Spleen (tissue), 11 donors: Measurements from ENCODE around the gene DDX27. TPM values are rescaled to one million over a fixed set of nuclear protein-coding genes. Genes with fewer than 3 reads are reported as not detected.

Experiments used
- DNase-seq: peaks from one replicate; pipeline ENCODE4 v3.0.0-alpha.2; 2020
- H3K27ac ChIP-seq, 8 donors: fragments of 200-600 bp; sonication (generic) in 7 of 8; 1 replicate in 4 of 8; 2 replicates in 4 of 8; pipeline versions ENCODE4 v1.5.0 to v1.8.0; 2016 to 2021; ENCODE audit warnings: inconsistent platforms in 4 of 8, mild to moderate bottlenecking in 4 of 8, moderate library complexity in 1 of 8
- H3K27me3 ChIP-seq, 7 donors: fragments of 200-600 bp; sonication (generic) in 6 of 7; replicated peaks in 1 of 7; 1 replicate in 4 of 7; 2 replicates in 3 of 7; pipeline versions ENCODE4 v1.5.0 to v1.8.0; 2016 to 2021; ENCODE audit warnings: inconsistent platforms in 3 of 7, mild to moderate bottlenecking in 1 of 7
- H3K36me3 ChIP-seq, 6 donors: fragments of 200-600 bp; sonication (generic) in 5 of 6; 1 replicate in 4 of 6; 2 replicates in 2 of 6; pipeline versions ENCODE4 v1.5.0 to v1.8.0; 2016 to 2021; ENCODE audit warnings: inconsistent platforms in 2 of 6
- H3K4me1 ChIP-seq, 6 donors: fragments of 200-600 bp; sonication (generic) in 5 of 6; 1 replicate in 3 of 6; 2 replicates in 3 of 6; pipeline versions ENCODE4 v1.5.0 to v1.8.0; 2016 to 2021; ENCODE audit warnings: inconsistent platforms in 3 of 6
- H3K4me3 ChIP-seq, 8 donors: fragments of 200-600 bp; sonication (generic) in 7 of 8; 1 replicate in 4 of 8; 2 replicates in 4 of 8; pipeline versions ENCODE4 v1.5.0 to v1.8.0; 2016 to 2021; ENCODE audit warnings: inconsistent platforms in 4 of 8, mild to moderate bottlenecking in 4 of 8, moderate library complexity in 2 of 8
- H3K9me3 ChIP-seq, 8 donors: fragments of 200-600 bp; sonication (generic) in 7 of 8; 1 replicate in 4 of 8; 2 replicates in 4 of 8; pipeline versions ENCODE4 v1.5.0 to v1.8.0; 2016 to 2021; ENCODE audit warnings: inconsistent platforms in 4 of 8
- CTCF ChIP-seq, 11 experiments: fragments of 200-600 bp in 7 of 11; fragments of 450-650 bp in 4 of 11; sonication (generic) in 4 of 11; IDR thresholded peaks in 8 of 11; conservative IDR thresholded peaks in 3 of 11; 1 replicate in 7 of 11; 2 replicates in 4 of 11; pipeline versions ENCODE4 v1.4.0 to v1.8.0; 2016 to 2021; ENCODE audit warnings: antibody characterized with exemption in 11 of 11, inconsistent platforms in 4 of 11, mild to moderate bottlenecking in 1 of 11
- POLR2A ChIP-seq, 3 donors: fragments of 450-650 bp; IDR thresholded peaks; one replicate each; pipeline ENCODE4 v1.5.1; 2017; ENCODE audit warnings: antibody characterized with exemption in 3 of 3, mild to moderate bottlenecking in 1 of 3
- POLR2AphosphoS5 ChIP-seq, 3 donors: sonication (generic); formaldehyde crosslinking; IDR thresholded peaks; one replicate each; pipeline ENCODE4 v1.5.1; 2017; ENCODE audit warnings: antibody characterized with exemption in 3 of 3
- WGBS, 5 donors: extraction: QIAGEN DNeasy Blood & Tissue Kit in 3 of 5; methylation state at CpG; one replicate each; pipeline versions ENCODE4 v1.1.5 to v1.1.7; 2013 to 2018; 5-methylcytosine and 5-hydroxymethylcytosine counted together
- intact Hi-C: fragments of 100-400 bp; cut with DNase I; formaldehyde crosslinking; loops from one replicate; pipeline ENCODE4 v1.15.0; 2023; ENCODE audit warnings: low total_unique reads
- polyA plus RNA-seq, 3 donors: library from polyadenylated mRNA; stranded (reverse); fragments of 200-250 nt; gene quantifications; one replicate each; pipeline ENCODE4 v1.2.1, GENCODE V29; 2013
- total RNA-seq, 7 donors: library from RNA; depleted of rRNA in 3 of 7; stranded (reverse); fragments of >200 nt in 3 of 7; fragmentation: NEBNext Ultra II Directional in 4 of 7; extraction: Animal tissue kit (Norgen Biotek cat#: 25700) in 4 of 7; gene quantifications; one replicate each; pipeline versions ENCODE4 v1.1.0 to v1.2.1, GENCODE V29; 2016 to 2021
- donor health status: healthy with polysubstance abuse.
- donor health status: DM: no; HTN: no; CAD: no; lungs with moderate emphysema.
- donor health status: DM: no; HTN: no; CAD: no.
- donor health status: Bipolar disorder and iron deficiency.
- donor health status: healthy.
- donor health status: DM: no; HTN: no; CAD: no.
- donor health status: DM: yes; HTN: yes; CAD: no.

DDX27 gene
- total and polyA plus RNA-seq, 10 donors: 30.2 to 39.0 (median 36.0) TPM

GRCh38 chr20:49280463-49281058 is 61.3 kb downstream of the DDX27 start:
- intact Hi-C loops: no loop called here

GRCh38 chr20:49281059-49281912 is 62.1 kb downstream of the DDX27 start:
- peak overlapping the region in 7 of 8 donors; percentile 7 to 88 (median 78) for H3K4me3 ChIP-seq
- 53 to 66% (median 53%) methylated on average over 13 of the region's 13 CpGs for WGBS, 5 donors
- peaks cover 3 to 67% (median 63%) of the 10 kb centered on the region in 8 donors for H3K9me3 ChIP-seq
- H3K27ac ChIP-seq: peak overlapping the region; percentile 13 to 99 (median 98)
- TF ChIP-seq POLR2A (IDR thresholded peaks at IDR 0.05) (no peak), POLR2AphosphoS5 (IDR thresholded peaks at IDR 0.05) (peak in 1 of 3 donors; percentile 63)
- H3K36me3 ChIP-seq: peaks cover 18 to 74% (median 69%) of the 10 kb centered on the region in 6 donors
- DNase-seq: no peak
- H3K4me1 ChIP-seq: peaks cover 15 to 86% (median 63%) of the 10 kb centered on the region in 6 donors
- no peaks in the 10 kb centered on the region for H3K27me3 ChIP-seq
- intact Hi-C loops: no loop called here

More at GRCh38 chr20:49280463-49281058, 61.3 kb downstream of the DDX27 start:
- peak overlapping the region; percentile 13 to 99 (median 98) for H3K27ac ChIP-seq
- DNase-seq: no peak
- WGBS, 5 donors: 42 to 78% (median 66%) methylated on average over 6 of the region's 6 CpGs
- H3K4me3 ChIP-seq: peak overlapping the region; percentile 61 to 88 (median 78)
- H3K9me3 ChIP-seq: peaks cover 3 to 60% (median 56%) of the 10 kb centered on the region in 8 donors
- H3K4me1 ChIP-seq: peaks cover 22 to 86% (median 71%) of the 10 kb centered on the region in 6 donors
- TF ChIP-seq POLR2A (IDR thresholded peaks at IDR 0.05) (no peak), POLR2AphosphoS5 (IDR thresholded peaks at IDR 0.05) (no peak), CTCF (IDR thresholded peaks at IDR 0.05 in 8 of 11, conservative IDR thresholded peaks at IDR 0.05 in 3 of 11) (no peak)
- peaks cover 18 to 69% (median 62%) of the 10 kb centered on the region in 6 donors for H3K36me3 ChIP-seq
- no peaks in the 10 kb centered on the region for H3K27me3 ChIP-seq

GRCh38 chr20:49281913-49282467 is 62.8 kb downstream of the DDX27 start:
- H3K4me3 ChIP-seq: peak overlapping the region in 5 of 8 donors; percentile 63 to 88 (median 80)
- H3K4me1 ChIP-seq: peaks cover 11 to 83% (median 56%) of the 10 kb centered on the region in 6 donors
- peaks cover 10 to 74% (median 70%) of the 10 kb centered on the region in 8 donors for H3K9me3 ChIP-seq
- peaks cover 18 to 81% (median 76%) of the 10 kb centered on the region in 6 donors for H3K36me3 ChIP-seq
- TF ChIP-seq CTCF (IDR thresholded peaks at IDR 0.05 in 8 of 11, conservative IDR thresholded peaks at IDR 0.05 in 3 of 11) (no peak), POLR2AphosphoS5 (IDR thresholded peaks at IDR 0.05) (no peak), POLR2A (IDR thresholded peaks at IDR 0.05) (no peak)
- DNase-seq: no peak
- peak overlapping the region in 7 of 8 donors; percentile 97 to 99 (median 99) for H3K27ac ChIP-seq
- WGBS, 5 donors: 64 to 82% (median 72%) methylated on average over 9 of the region's 9 CpGs
- intact Hi-C loops: no loop called here
- H3K27me3 ChIP-seq: no peaks in the 10 kb centered on the region

GRCh38 chr20:49282584-49283171 is 63.5 kb downstream of the DDX27 start:
- no peak for TF ChIP-seq CTCF (IDR thresholded peaks at IDR 0.05 in 8 of 11, conservative IDR thresholded peaks at IDR 0.05 in 3 of 11)
- no peak for TF ChIP-seq POLR2A (IDR thresholded peaks at IDR 0.05)
- TF ChIP-seq POLR2AphosphoS5 (IDR thresholded peaks at IDR 0.05): no peak
- peaks cover 15 to 81% (median 77%) of the 10 kb centered on the region in 8 donors for H3K9me3 ChIP-seq
- H3K4me1 ChIP-seq: peaks cover 11 to 89% (median 56%) of the 10 kb centered on the region in 6 donors
- WGBS, 5 donors: 68 to 83% (median 78%) methylated on average over 20 of the region's 20 CpGs
- peak overlapping the region in 4 of 8 donors; percentile 97 to 99 (median 98) for H3K27ac ChIP-seq
- intact Hi-C loops: no loop called here
- peaks cover 18 to 88% (median 83%) of the 10 kb centered on the region in 6 donors for H3K36me3 ChIP-seq
- peak overlapping the region in 3 of 8 donors; percentile 63 to 88 (median 80) for H3K4me3 ChIP-seq
- H3K27me3 ChIP-seq: no peaks in the 10 kb centered on the region
- DNase-seq: no peak
